Heart left ventricle (tissue), 13 donors: Measurements from ENCODE around the gene RORC.

Experiments
- POLR2A ChIP-seq, 2 donors: fragments of 450-650 bp; IDR thresholded peaks; one replicate each; pipeline ENCODE4 v1.6.1; 2017; ENCODE audit warnings: antibody characterized with exemption in 2 of 2, mild to moderate bottlenecking in 2 of 2, moderate library complexity in 2 of 2
- TF ChIP-seq, protein P1 (sequence below), 12 donors: fragments of 200-600 bp; sonication (generic) in 4 of 12; IDR thresholded peaks; one replicate each; pipeline versions ENCODE4 v1.5.0 to v1.8.0; 2018 to 2022; ENCODE audit warnings: antibody characterized with exemption in 12 of 12, mild to moderate bottlenecking in 5 of 12
- donor health status: ischemic (EF 13 %, LVEDD 7.1; RV severe dilation, severe dysfunction).
- donor health status: DM: no; HTN: yes; CAD: no.
- donor health status: DM: no; HTN: no; CAD: no.
- donor health status: ischemic (EF 25% LVEDD 6.9; RV normal size, moderate dysfunction).
- donor health status: ischemic (EF 25% LVEDD 5.7; RV mildly dilated, moderate dysfunction).
- donor health status: ischemic (EF 35%, LVEDD 5.7; RV mildly dilated, moderate dysfunction).
- donor health status: nonischemic (EF 11% LVEDD 7.7; RV severe dilation, severe dysfunction).
- donor health status: DM: yes; HTN: yes; CAD: no.
- donor health status: PGD.
- donor health status: ischemic (EF 29% LVEDD 5.4; RV normal size, mild dysfunction).
- donor health status: nonischemic (EF 23%, LVEDD 6.1; RV moderate dilation, normal function).

DNA sequence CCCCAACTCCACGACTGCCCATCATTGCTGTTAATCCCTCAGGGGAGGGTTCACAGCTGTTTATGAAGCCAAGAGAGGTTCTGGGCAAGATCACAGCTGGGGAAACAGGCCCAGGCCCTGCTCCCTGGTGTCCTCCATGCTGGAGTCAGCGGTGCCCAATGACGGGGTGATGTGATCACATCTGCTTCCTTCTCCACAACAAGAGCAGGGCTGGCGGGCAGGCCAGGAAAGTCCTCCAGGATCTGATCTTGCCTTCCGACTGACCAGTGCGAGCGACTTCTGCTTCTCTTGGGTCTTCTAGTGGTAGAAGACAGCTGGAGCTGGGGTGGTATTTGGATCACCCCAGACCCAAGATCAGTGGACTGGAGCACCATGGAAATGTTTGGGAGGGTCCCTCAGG lies 25.4 kb downstream of the RORC start:
- TF ChIP-seq, protein P1, sequence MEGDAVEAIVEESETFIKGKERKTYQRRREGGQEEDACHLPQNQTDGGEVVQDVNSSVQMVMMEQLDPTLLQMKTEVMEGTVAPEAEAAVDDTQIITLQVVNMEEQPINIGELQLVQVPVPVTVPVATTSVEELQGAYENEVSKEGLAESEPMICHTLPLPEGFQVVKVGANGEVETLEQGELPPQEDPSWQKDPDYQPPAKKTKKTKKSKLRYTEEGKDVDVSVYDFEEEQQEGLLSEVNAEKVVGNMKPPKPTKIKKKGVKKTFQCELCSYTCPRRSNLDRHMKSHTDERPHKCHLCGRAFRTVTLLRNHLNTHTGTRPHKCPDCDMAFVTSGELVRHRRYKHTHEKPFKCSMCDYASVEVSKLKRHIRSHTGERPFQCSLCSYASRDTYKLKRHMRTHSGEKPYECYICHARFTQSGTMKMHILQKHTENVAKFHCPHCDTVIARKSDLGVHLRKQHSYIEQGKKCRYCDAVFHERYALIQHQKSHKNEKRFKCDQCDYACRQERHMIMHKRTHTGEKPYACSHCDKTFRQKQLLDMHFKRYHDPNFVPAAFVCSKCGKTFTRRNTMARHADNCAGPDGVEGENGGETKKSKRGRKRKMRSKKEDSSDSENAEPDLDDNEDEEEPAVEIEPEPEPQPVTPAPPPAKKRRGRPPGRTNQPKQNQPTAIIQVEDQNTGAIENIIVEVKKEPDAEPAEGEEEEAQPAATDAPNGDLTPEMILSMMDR (IDR thresholded peaks at IDR 0.05): no peak
- TF ChIP-seq POLR2A (IDR thresholded peaks at IDR 0.05): no peak
